SH-SY5Y (cell line): Measurements from ENCODE around the gene GOLT1A.

Experiments
- GATA2 ChIP-seq: IDR thresholded peaks from 2 replicates; pipeline ENCODE4 v1.6.1; 2011; ENCODE audit warnings: mild to moderate bottlenecking, low read depth, low read length
- GATA3 ChIP-seq: IDR thresholded peaks from 2 replicates; pipeline ENCODE4 v1.6.1; 2011; ENCODE audit warnings: low read depth, mild to moderate bottlenecking, low read length, moderate library complexity

DNA sequence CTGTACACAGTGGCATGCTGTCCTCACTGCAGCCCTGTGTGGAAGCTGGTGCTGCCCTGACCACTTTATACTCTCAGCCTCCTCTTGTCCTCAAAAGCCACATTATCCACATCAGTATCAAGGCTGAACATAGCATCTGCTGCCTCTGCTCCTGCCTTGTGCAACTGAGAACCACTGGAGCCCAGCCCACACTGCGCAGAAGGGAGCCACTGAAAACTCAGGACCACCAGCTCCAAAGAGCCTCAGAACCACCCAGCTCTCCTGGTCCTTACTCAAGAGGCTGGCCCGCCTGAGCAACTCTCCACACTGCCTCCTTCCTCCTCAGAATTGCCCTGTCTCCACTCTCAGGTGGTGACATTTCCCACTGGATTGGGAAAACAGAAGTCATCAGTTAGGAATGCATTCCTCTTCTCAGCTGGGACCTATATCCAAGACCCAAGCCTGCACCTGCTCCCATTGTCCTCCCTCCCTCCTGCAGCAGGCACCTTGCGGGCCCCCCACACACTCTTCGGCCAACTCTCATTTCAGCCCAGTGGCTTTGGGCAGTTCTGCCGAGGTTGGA, 10.5 kb downstream of the GOLT1A start:
- TF ChIP-seq GATA2, result no peak
- TF ChIP-seq GATA3, result no peak
